IPS-18c (cell line): ENCODE data around the gene LBHD1.
"Not testable (repeated sequence)": the region's sequence is repeated elsewhere in the genome, so short reads cannot be mapped to it uniquely, and the experiment has no call there.

ENCODE experiments used
- H3K4me3 ChIP-seq: 2 replicates; pipeline ENCODE4 v1.7.0; 2013; ENCODE audit warnings: low read depth, mild to moderate bottlenecking, low read length, moderate library complexity; ENCODE audit not compliant: insufficient read depth
- H3K9me3 ChIP-seq: one replicate; pipeline ENCODE4 v1.6.1; 2013; ENCODE audit warnings: mild to moderate bottlenecking, low read length, moderate library complexity; ENCODE audit not compliant: control insufficient read depth, insufficient read depth

Gene LBHD1

DNA sequence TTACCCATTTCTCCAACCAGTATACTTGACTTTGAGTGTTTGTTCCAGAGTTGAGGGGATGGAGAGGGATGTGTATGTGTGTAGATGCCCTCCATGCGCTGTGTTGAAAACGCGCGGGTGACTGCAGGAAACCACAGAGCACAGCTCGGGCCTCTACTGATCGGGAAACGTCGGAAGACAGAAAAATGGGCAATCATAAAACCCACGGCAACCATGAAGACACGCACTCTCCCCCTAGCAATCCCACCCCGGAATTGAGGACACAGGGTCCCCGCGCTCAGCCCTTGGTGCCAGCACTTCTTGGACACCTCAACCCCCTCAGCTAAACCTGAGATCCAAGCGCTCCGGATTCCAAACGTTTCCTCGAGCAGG lies 845 bp downstream of the LBHD1 start:
- peak overlapping the region; percentile 98 for H3K4me3 ChIP-seq
- no peaks in the 10 kb centered on the region for H3K9me3 ChIP-seq

DNA sequence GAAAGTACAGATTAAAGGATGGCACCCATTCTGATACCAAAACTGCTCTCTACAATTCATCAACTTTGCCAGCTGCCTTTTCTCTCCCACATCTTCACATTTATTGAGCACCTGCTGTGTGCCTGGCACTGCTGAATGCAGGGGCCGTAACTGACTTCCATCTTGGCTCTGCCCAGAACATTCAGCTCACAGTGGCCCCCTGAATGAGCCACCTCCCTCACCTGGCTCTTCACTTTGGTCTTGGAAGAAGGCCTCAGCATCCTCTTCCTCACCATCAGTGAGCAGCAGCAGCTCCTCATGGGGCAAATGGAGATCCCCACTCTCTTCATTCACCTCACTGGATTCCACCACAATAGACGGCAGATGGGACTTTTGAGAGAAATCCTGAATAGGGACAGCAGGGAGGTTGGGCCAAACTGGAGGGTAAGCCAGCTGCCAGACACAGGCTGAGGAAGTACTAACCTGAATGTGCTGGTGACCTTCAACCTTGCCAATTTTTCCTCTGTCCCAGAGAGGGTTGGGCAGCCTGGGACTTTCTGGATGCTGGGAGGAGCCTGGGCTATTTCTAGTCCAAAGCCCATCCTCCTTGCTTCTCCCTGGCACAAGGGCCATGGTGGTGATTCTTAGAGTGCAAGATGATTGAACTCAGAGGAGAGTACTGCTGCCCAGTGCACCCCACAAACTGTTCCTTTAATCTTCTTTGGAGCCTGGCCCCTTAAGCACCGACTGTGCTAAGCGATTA lies 2.5 kb downstream of the LBHD1 start:
- Histone ChIP-seq H3K4me3 (no peak overlapping the region), H3K9me3 (no peaks in the 10 kb centered on the region)

DNA sequence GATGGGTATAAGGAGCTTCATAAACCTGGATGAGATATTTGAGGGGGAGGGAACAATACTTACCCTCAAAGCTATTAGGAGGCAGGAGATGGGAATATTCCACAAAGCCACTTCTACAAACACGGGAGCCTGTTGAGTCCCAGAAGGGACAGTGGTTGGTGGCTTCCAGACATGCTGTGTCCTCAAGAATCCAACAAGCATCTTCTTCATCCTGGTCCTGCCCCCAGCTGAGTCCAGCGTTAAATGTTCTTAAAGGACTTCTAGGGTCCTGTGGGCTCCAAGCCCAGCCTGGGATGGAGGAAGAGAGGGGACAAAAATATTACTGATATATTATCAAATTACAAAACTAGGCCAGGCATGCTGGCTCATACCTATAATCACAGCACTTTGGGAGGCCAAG lies 4.6 kb downstream of the LBHD1 start:
- Histone ChIP-seq H3K4me3 (no peak overlapping the region), H3K9me3 (no peaks in the 10 kb centered on the region)

GRCh38 chr11:62666259-62666926 lies 5.7 kb downstream of the LBHD1 start:
- peak overlapping the region; percentile 100 for H3K4me3 ChIP-seq
- H3K9me3 ChIP-seq = no peaks in the 10 kb centered on the region

- peak overlapping the region; percentile 100 for H3K4me3 ChIP-seq
- no peaks in the 10 kb centered on the region for H3K9me3 ChIP-seq
Measured at GRCh38 chr11:62665599-62666258, 6.3 kb downstream of the LBHD1 start.

- H3K4me3 ChIP-seq = peak within 1 kb of the TSS; percentile 100
- no peaks in the 10 kb centered on the region for H3K9me3 ChIP-seq
Measured at GRCh38 chr11:62665075-62665598, 6.9 kb downstream of the LBHD1 start, which contains the start of the genes C11orf98 and CSKMT. C11orf98 (minus strand) TSS chr11:62665210; CDS start chr11:62665169, 41 bp downstream. CSKMT (plus strand) TSS chr11:62665312; CDS start chr11:62665880, 568 bp downstream.

- peak overlapping the region; percentile 100 for H3K4me3 ChIP-seq
- H3K9me3 ChIP-seq = no peaks in the 10 kb centered on the region
Measured at GRCh38 chr11:62664405-62665074, 7.5 kb downstream of the LBHD1 start.

GRCh38 chr11:62656796-62657429 lies 15.2 kb downstream of the LBHD1 start:
- Histone ChIP-seq H3K9me3 (no peaks in the 10 kb centered on the region), H3K4me3 (no peak overlapping the region)

GRCh38 chr11:62654297-62654696 lies 17.8 kb downstream of the LBHD1 start:
- Histone ChIP-seq H3K4me3 (no peak overlapping the region), H3K9me3 (no peaks in the 10 kb centered on the region)

- Histone ChIP-seq H3K4me3 (peak overlapping the region; percentile 96), H3K9me3 (no peaks in the 10 kb centered on the region)
Measured at GRCh38 chr11:62652161-62653006, 19.7 kb downstream of the LBHD1 start.

GRCh38 chr11:62650283-62650682 lies 21.8 kb downstream of the LBHD1 start:
- not testable (repeated sequence) for H3K4me3 ChIP-seq, H3K9me3 ChIP-seq

DNA sequence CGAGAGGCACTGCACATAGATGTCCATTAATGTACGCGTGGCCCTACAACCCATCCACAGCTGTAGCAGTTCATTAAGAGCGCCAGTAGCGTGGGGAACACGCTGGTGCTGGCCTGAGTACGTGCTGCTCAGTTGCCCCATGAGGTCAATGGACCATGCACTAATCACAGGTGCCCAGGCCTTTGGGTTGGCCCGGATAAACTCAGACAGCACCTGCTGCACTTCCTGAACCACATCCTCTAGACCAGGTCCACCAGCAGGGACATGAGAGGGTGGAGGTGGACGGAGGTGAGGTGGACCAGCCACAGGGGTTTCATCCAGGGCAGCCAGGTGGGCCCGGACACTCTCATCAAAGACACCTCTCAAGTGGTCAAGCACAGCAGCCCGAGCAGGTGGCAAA lies 22.6 kb downstream of the LBHD1 start:
- H3K4me3 ChIP-seq = no peak overlapping the region
- H3K9me3 ChIP-seq = no peaks in the 10 kb centered on the region

DNA sequence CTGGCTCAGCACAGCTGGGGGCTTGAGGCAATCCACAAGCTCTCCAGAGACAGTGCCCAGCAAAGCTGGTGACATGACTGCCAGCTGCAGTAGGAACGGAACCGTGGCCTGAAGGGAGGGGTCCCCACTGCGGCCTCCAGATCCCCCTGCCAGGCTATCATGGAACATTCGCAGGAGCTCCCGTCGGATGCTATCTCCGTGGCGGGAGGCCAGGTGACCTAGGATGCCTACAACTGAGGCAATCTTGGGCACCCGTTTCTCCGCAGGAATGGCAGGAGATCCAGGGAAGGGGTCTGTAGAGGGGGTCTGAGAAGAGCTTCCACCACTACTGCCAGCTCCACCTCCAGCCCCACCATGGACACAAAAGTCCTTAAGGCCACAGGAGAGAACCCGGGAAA lies 23.1 kb downstream of the LBHD1 start:
- H3K9me3 ChIP-seq = no peaks in the 10 kb centered on the region
- no peak overlapping the region for H3K4me3 ChIP-seq

- H3K4me3 ChIP-seq = no peak overlapping the region
- no peaks in the 10 kb centered on the region for H3K9me3 ChIP-seq
Measured at GRCh38 chr11:62648185-62648966, 23.7 kb downstream of the LBHD1 start.

- no peaks in the 10 kb centered on the region for H3K9me3 ChIP-seq
- no peak overlapping the region for H3K4me3 ChIP-seq
Measured at GRCh38 chr11:62647609-62648005, 24.5 kb downstream of the LBHD1 start.
